ENCODE results near the gene FAM193B. TPM values are rescaled to one million over a fixed set of nuclear protein-coding genes. Genes with fewer than 3 reads are reported as not detected.

Gene FAM193B
- total and polyA plus RNA-seq, 4 experiments from 2014 or later: 1.9 to 252 (median 120) TPM

GRCh38 chr5:177508837-177509236 is 45.5 kb downstream of the FAM193B start:
- intact Hi-C loops (cut with micrococcal nuclease): no loop called here
- no peak overlapping the region for H3K27ac ChIP-seq (ENCODE audit: low read depth, low read length)
- H3K4me3 ChIP-seq (ENCODE audit: low read length in 2 of 2): no peak overlapping the region
- ChIA-PET POLR2A (ENCODE audit: partially characterized antibody) (interaction anchor here (1.6 kb wide), 1 partner anchor 83 kb away, joined by 3 read pairs; the partner anchor contains the start of gene TMED9), CTCF (ENCODE audit: partially characterized antibody) (interaction anchor here (0.8 to 1.2 kb wide), 3 partner anchors 120 to 193 kb away, joined by 3 to 4 read pairs (median 3); no protein-coding TSS in a partner anchor)
- Mint-ChIP-seq H3K36me3 (peaks cover 14 to 23% of the 10 kb centered on the region in 2 donors), H3K27me3 (no peaks in the 10 kb centered on the region), H3K27ac (no peak overlapping the region), H3K9me3 (no peaks in the 10 kb centered on the region), H3K4me1 (peaks cover under 1 to 2% (median 1%) of the 10 kb centered on the region in 4 donors), H3K4me3 (no peak overlapping the region)
- H3K27me3 ChIP-seq (ENCODE audit: insufficient read depth, low read length): no peaks in the 10 kb centered on the region
- DNase-seq: no peak
- peaks cover 27% of the 10 kb centered on the region for H3K36me3 ChIP-seq (ENCODE audit: insufficient read depth, low read length)
- H3K4me1 ChIP-seq (ENCODE audit: insufficient read depth, low read length): no peaks in the 10 kb centered on the region
- H3K9me3 ChIP-seq (ENCODE audit: control insufficient read depth in 1 of 2, low read length in 2 of 2): no peaks in the 10 kb centered on the region

DNA sequence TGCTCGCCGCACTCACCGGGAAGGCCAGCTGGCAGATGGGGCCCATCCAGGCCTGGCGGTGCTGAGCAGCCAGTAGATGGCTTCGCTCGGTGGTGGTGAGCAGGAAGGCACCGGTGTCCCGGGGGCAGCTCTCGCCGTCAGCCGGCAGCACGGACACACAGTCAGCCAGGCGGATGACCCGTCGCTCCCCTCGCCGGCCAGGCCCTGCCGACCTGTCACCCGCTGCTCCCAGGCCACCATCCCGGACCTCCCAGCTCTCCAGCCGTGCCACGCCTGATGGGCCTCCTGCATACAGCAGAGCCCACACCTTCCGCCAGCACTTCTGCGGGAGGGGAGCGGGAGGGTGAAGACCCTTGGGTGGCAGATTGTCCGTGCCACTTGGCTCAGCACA is 46.1 kb downstream of the FAM193B start:
- no peak overlapping the region for H3K27ac Mint-ChIP-seq
- DNase-seq: no peak
- no peaks in the 10 kb centered on the region for H3K9me3 ChIP-seq (ENCODE audit: control insufficient read depth in 1 of 2, low read length in 2 of 2)
- H3K36me3 Mint-ChIP-seq: peaks cover 11 to 19% of the 10 kb centered on the region in 2 donors
- peaks cover 21% of the 10 kb centered on the region for H3K36me3 ChIP-seq (ENCODE audit: insufficient read depth, low read length)
- H3K27me3 Mint-ChIP-seq: no peaks in the 10 kb centered on the region
- H3K4me1 Mint-ChIP-seq: peaks cover 0 to 1% (median 0%) of the 10 kb centered on the region in 4 donors
- no peak overlapping the region for H3K27ac ChIP-seq (ENCODE audit: low read depth, low read length)
- ChIA-PET CTCF (ENCODE audit: partially characterized antibody) (interaction anchor here (0.8 to 1.2 kb wide), 5 partner anchors 12 to 192 kb away, joined by 3 to 4 read pairs (median 3); no protein-coding TSS in a partner anchor), POLR2A (ENCODE audit: partially characterized antibody) (interaction anchor here (1.6 kb wide), 1 partner anchor 84 kb away, joined by 3 read pairs; the partner anchor contains the start of gene TMED9)
- no peaks in the 10 kb centered on the region for H3K4me1 ChIP-seq (ENCODE audit: insufficient read depth, low read length)
- H3K4me3 ChIP-seq (ENCODE audit: low read length in 2 of 2): no peak overlapping the region
- H3K27me3 ChIP-seq (ENCODE audit: insufficient read depth, low read length): no peaks in the 10 kb centered on the region
- H3K4me3 Mint-ChIP-seq: no peak overlapping the region
- H3K9me3 Mint-ChIP-seq: no peaks in the 10 kb centered on the region
- intact Hi-C loops (cut with micrococcal nuclease): no loop called here

DNA sequence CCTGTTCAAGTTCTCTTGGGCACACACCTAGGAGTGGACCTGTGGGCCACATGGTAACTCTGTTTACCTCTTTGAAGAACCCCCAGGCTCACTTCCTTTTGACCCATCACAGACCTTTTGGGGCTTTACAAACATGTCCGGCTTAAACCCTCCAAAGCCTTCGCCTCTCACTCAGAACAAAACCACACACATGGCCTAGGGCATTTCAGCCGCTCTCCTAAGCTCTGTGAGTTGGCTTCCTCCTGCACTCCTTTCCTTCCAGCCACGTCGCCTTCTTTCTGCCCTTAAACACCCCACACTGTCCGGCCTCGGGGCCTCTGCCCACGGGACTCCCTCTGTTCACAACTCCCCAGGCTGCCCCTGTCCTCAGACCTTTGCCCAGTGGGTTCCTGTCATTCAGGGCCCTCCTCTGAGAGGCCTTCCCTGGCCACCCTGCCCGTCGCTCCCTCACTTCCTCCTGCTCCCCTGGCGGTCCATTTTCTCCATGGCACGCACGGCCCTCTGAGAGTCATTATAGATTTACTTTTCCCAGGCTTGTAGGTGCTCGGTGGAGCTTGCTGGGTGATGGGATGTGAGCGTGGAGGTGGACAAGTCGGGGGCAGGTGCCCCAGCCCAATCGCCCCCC is 46.7 kb downstream of the FAM193B start:
- Histone ChIP-seq H3K9me3 (ENCODE audit: control insufficient read depth in 1 of 2, low read length in 2 of 2) (no peaks in the 10 kb centered on the region), H3K27ac (ENCODE audit: low read depth, low read length) (no peak overlapping the region), H3K4me1 (ENCODE audit: insufficient read depth, low read length) (no peaks in the 10 kb centered on the region), H3K27me3 (ENCODE audit: insufficient read depth, low read length) (no peaks in the 10 kb centered on the region), H3K36me3 (ENCODE audit: insufficient read depth, low read length) (peaks cover 17% of the 10 kb centered on the region), H3K4me3 (ENCODE audit: low read length in 2 of 2) (no peak overlapping the region)
- intact Hi-C loops (cut with micrococcal nuclease): no loop called here
- no peaks in the 10 kb centered on the region for H3K9me3 Mint-ChIP-seq
- H3K4me1 Mint-ChIP-seq: peaks cover 0 to 1% (median 0%) of the 10 kb centered on the region in 4 donors
- no peak overlapping the region for H3K4me3 Mint-ChIP-seq
- ChIA-PET CTCF (ENCODE audit: partially characterized antibody) (interaction anchor here (1.2 kb wide), 3 partner anchors 12 to 147 kb away, joined by 3 read pairs; no protein-coding TSS in a partner anchor), POLR2A (ENCODE audit: partially characterized antibody) (no interaction called here)
- peaks cover 11 to 15% of the 10 kb centered on the region in 2 donors for H3K36me3 Mint-ChIP-seq
- DNase-seq: no peak
- H3K27ac Mint-ChIP-seq: peak overlapping the region in 1 of 7 donors; percentile 35
- H3K27me3 Mint-ChIP-seq: no peaks in the 10 kb centered on the region

DNA sequence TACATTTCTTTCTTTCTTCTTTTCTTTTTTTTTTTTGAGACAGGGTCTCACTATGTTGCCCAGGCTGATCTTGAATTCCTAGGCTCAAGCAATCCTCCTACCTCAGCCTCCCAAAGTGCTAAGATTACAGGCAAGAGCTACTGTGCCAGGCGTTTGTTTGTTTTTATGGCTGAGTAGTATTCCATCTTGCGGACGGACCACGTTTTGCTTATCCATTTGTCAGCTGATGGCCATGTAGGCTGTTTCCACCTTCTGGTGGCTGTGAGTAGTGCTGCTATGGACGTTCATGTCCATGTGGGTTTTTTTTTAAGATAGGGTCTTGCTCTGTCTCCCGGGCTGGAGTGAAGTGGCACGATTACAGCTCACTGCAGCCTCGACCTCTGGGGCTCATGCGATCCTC is 47.2 kb downstream of the FAM193B start:
- H3K27ac Mint-ChIP-seq: peak overlapping the region in 1 of 7 donors; percentile 35
- H3K36me3 Mint-ChIP-seq: peaks cover 11% of the 10 kb centered on the region in 2 donors
- H3K36me3 ChIP-seq (ENCODE audit: insufficient read depth, low read length): peaks cover 11% of the 10 kb centered on the region
- H3K4me1 Mint-ChIP-seq: peaks cover 0 to 1% (median 0%) of the 10 kb centered on the region in 4 donors
- no peaks in the 10 kb centered on the region for H3K27me3 Mint-ChIP-seq
- DNase-seq: no peak
- H3K27me3 ChIP-seq (ENCODE audit: insufficient read depth, low read length): no peaks in the 10 kb centered on the region
- no peaks in the 10 kb centered on the region for H3K9me3 ChIP-seq (ENCODE audit: control insufficient read depth in 1 of 2, low read length in 2 of 2)
- H3K4me3 Mint-ChIP-seq: no peak overlapping the region
- POLR2A ChIA-PET (ENCODE audit: partially characterized antibody): interaction anchor here (0.6 kb wide), 1 partner anchor 93 kb away, joined by 3 read pairs; the partner anchor contains the start of gene B4GALT7
- CTCF ChIA-PET (ENCODE audit: partially characterized antibody): interaction anchor here (1.2 to 1.7 kb wide), 3 partner anchors 10 to 50 kb away, joined by 3 read pairs; partner anchors contain the start of gene PDLIM7
- intact Hi-C loops (cut with micrococcal nuclease): no loop called here
- no peaks in the 10 kb centered on the region for H3K4me1 ChIP-seq (ENCODE audit: insufficient read depth, low read length)
- H3K9me3 Mint-ChIP-seq: no peaks in the 10 kb centered on the region
- no peak overlapping the region for H3K4me3 ChIP-seq (ENCODE audit: low read length in 2 of 2)
- H3K27ac ChIP-seq (ENCODE audit: low read depth, low read length): no peak overlapping the region

DNA sequence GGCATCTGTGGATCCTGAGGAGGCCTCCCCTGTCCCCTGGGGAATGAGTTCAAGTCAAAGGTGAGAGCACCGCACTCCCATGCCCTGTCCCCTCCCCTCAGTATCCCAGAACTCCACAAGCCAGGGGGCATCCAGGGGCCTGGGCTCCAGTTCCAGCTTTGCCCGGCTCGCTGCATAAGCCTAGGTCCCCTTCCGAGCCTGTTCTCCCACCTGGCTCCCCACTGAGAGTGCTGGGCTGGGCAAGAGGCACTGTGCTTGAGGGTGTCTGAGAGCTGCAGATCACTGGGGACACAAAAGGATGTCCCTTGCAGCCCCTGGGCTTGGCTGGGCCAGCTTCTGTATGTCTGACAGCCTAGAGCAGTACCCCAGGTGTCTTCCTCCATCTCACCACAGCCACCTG is 49.3 kb downstream of the FAM193B start:
- CTCF ChIA-PET (ENCODE audit: partially characterized antibody): interaction anchor here (0.7 to 5.9 kb wide), 4 partner anchors 11 to 392 kb away, joined by 3 to 48 read pairs (median 4); no protein-coding TSS in a partner anchor
- Mint-ChIP-seq H3K9me3 (no peaks in the 10 kb centered on the region), H3K36me3 (no peaks in the 10 kb centered on the region), H3K4me3 (no peak overlapping the region), H3K27ac (no peak overlapping the region), H3K4me1 (peaks cover 0 to 5% (median 3%) of the 10 kb centered on the region in 4 donors), H3K27me3 (no peaks in the 10 kb centered on the region)
- H3K4me1 ChIP-seq (ENCODE audit: insufficient read depth, low read length): no peaks in the 10 kb centered on the region
- no peak overlapping the region for H3K4me3 ChIP-seq (ENCODE audit: low read length in 2 of 2)
- H3K36me3 ChIP-seq (ENCODE audit: insufficient read depth, low read length): no peaks in the 10 kb centered on the region
- DNase-seq: no peak
- no peaks in the 10 kb centered on the region for H3K27me3 ChIP-seq (ENCODE audit: insufficient read depth, low read length)
- POLR2A ChIA-PET (ENCODE audit: partially characterized antibody): no interaction called here
- H3K9me3 ChIP-seq (ENCODE audit: control insufficient read depth in 1 of 2, low read length in 2 of 2): no peaks in the 10 kb centered on the region
- intact Hi-C loops (cut with micrococcal nuclease): no loop called here
- H3K27ac ChIP-seq (ENCODE audit: low read depth, low read length): no peak overlapping the region

GRCh38 chr5:177504086-177505056 is 50.0 kb downstream of the FAM193B start:
- Mint-ChIP-seq H3K9me3 (no peaks in the 10 kb centered on the region), H3K36me3 (no peaks in the 10 kb centered on the region), H3K4me3 (no peak overlapping the region), H3K27me3 (no peaks in the 10 kb centered on the region), H3K4me1 (peaks cover 0 to 6% (median 3%) of the 10 kb centered on the region in 4 donors), H3K27ac (no peak overlapping the region)
- no peaks in the 10 kb centered on the region for H3K9me3 ChIP-seq (ENCODE audit: control insufficient read depth in 1 of 2, low read length in 2 of 2)
- no peak overlapping the region for H3K4me3 ChIP-seq (ENCODE audit: low read length in 2 of 2)
- ChIA-PET POLR2A (ENCODE audit: partially characterized antibody) (interaction anchor here (1.4 kb wide), 1 partner anchor 49 kb away, joined by 4 read pairs; no protein-coding TSS in a partner anchor), CTCF (ENCODE audit: partially characterized antibody) (interaction anchor here (1.1 to 7.9 kb wide), 5 partner anchors 100 to 390 kb away, joined by 3 to 110 read pairs (median 33); no protein-coding TSS in a partner anchor)
- intact Hi-C loops (cut with micrococcal nuclease): no loop called here
- H3K27ac ChIP-seq (ENCODE audit: low read depth, low read length): no peak overlapping the region
- no peaks in the 10 kb centered on the region for H3K4me1 ChIP-seq (ENCODE audit: insufficient read depth, low read length)
- H3K36me3 ChIP-seq (ENCODE audit: insufficient read depth, low read length): no peaks in the 10 kb centered on the region
- no peaks in the 10 kb centered on the region for H3K27me3 ChIP-seq (ENCODE audit: insufficient read depth, low read length)
- no peak for DNase-seq

All from CD4-positive, alpha-beta memory T cell (primary cell).